A673 (cell line): Measurements from ENCODE around the gene NOP56.

Experiments used
- CTCF ChIP-seq: fragments of 300-800, 200-600 bp; sonication (generic); conservative IDR thresholded peaks from 2 replicates; pipeline ENCODE4 v1.5.1; 2017; ENCODE audit warnings: low read depth, mild to moderate bottlenecking, antibody characterized with exemption, low read length, moderate library complexity, mixed read lengths
- EZH2 ChIP-seq: fragments of 200-600 bp; sonication (generic); IDR thresholded peaks from 2 replicates; pipeline ENCODE4 v1.6.1; 2017; ENCODE audit warnings: borderline replicate concordance, low read depth, mild to moderate bottlenecking, mixed read lengths, antibody characterized with exemption, low read length; ENCODE audit not compliant: poor library complexity, severe bottlenecking

DNA sequence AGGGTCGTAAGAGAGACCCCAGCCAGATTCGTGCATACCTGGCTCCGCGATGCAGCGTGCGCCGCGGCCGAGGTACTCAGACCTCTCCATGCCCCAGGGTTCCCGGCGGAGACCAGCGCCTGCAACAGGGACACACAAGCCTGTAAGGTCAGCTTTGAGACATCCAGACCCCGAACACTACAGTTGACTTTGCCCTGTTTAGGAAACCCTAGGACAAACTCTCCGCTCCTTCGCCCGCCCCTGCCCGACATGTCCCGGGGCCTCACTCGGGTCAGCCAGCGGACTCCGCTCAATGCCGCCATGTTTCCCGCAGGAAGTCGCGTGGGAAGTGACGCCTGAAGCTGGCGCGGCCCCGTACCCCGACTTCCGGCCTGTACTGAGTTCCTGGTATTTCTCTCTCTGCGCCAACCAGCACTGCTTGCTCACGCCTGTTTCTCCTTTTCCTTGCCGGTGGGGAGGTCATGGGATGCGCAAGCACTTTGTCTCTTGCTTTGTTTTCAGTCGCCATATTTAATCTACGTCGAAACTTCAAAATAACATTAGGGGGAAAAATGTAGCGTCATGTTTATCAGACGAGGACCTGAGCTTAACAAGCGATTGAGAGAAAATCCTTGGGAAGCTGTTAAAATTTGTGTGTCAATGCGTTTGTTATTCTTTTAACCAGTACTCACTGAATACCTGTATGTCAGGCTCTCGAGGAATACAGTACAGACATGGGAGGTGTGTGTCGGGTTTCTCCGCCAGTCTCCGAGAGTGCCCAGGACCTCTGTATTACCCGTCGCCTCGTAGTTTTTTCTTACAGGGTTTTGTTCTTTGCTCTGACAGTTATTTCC is 11.7 kb downstream of the NOP56 start, which contains the start of gene IDH3B:
- TF ChIP-seq EZH2 (no peak), CTCF (no peak)
